CD14-positive monocyte (primary cell): Measurements from ENCODE around the gene SYNE3. TPM values are rescaled to one million over a fixed set of nuclear protein-coding genes. Genes with fewer than 3 reads are reported as not detected.

Experiments used
- DNase-seq, 3 donors: peaks; one replicate each; pipeline ENCODE4 v3.0.0-alpha.2; 2011 to 2022
- H2AFZ ChIP-seq: 2 replicates; pipeline ENCODE4 v1.6.0; 2012; ENCODE audit warnings: mild to moderate bottlenecking, low read depth, low read length, inconsistent platforms; ENCODE audit not compliant: insufficient read depth, poor library complexity, severe bottlenecking
- H3K27ac ChIP-seq, 2 donors: 1 replicate in 1 of 2; 2 replicates in 1 of 2; pipeline ENCODE4 v1.5.1; 2012 to 2013; ENCODE audit warnings: low read length in 2 of 2, control low read depth in 1 of 2, inconsistent platforms in 1 of 2, low read depth in 1 of 2, mild to moderate bottlenecking in 1 of 2
- H3K27me3 ChIP-seq, 2 donors: one replicate each; pipeline versions ENCODE4 v1.6.0 to v1.6.1; 2011 to 2013; ENCODE audit warnings: low read length in 2 of 2; ENCODE audit not compliant: control insufficient read depth in 2 of 2, insufficient read depth in 2 of 2
- H3K36me3 ChIP-seq, 2 donors: replicated peaks in 1 of 2; 1 replicate in 1 of 2; 2 replicates in 1 of 2; pipeline versions ENCODE4 v1.5.1 to v1.6.1; 2012 to 2013; ENCODE audit warnings: low read length in 2 of 2, control low read depth in 1 of 2, inconsistent platforms in 1 of 2, mild to moderate bottlenecking in 1 of 2; ENCODE audit not compliant: insufficient read depth in 2 of 2, control insufficient read depth in 1 of 2
- H3K4me1 ChIP-seq, 2 donors: 1 replicate in 1 of 2; 2 replicates in 1 of 2; pipeline versions ENCODE4 v1.5.1 to v1.6.1; 2012 to 2013; ENCODE audit warnings: low read length in 2 of 2, control low read depth in 1 of 2, inconsistent platforms in 1 of 2, mild to moderate bottlenecking in 1 of 2, moderate library complexity in 1 of 2; ENCODE audit not compliant: insufficient read depth in 2 of 2, control insufficient read depth in 1 of 2
- H3K4me2 ChIP-seq: replicated peaks from 2 replicates; pipeline ENCODE3; 2012; ENCODE audit warnings: low read length, moderate library complexity, mild to moderate bottlenecking; ENCODE audit not compliant: poor library complexity, severe bottlenecking; ENCODE audit errors: extremely low read depth
- H3K4me3 ChIP-seq, 3 experiments: fragments of 200-600 bp in 1 of 3; sonication (generic) in 1 of 3; replicated peaks in 1 of 3; 1 replicate in 2 of 3; 2 replicates in 1 of 3; pipeline ENCODE4 v1.5.1; 2011 to 2013; ENCODE audit warnings: low read length in 3 of 3, mild to moderate bottlenecking in 3 of 3, control low read depth in 2 of 3, low read depth in 2 of 3, inconsistent platforms in 1 of 3, moderate library complexity in 1 of 3
- H3K79me2 ChIP-seq: 2 replicates; pipeline ENCODE4 v1.6.0; 2012; ENCODE audit warnings: mild to moderate bottlenecking, control low read depth, inconsistent platforms, low read length, moderate library complexity; ENCODE audit not compliant: insufficient read depth
- H3K9ac ChIP-seq: 2 replicates; pipeline ENCODE4 v1.6.0; 2017; ENCODE audit warnings: low read length, mild to moderate bottlenecking; ENCODE audit not compliant: insufficient read depth, poor library complexity, severe bottlenecking
- H3K9me3 ChIP-seq, 2 donors: replicated peaks in 1 of 2; 1 replicate in 1 of 2; 2 replicates in 1 of 2; pipeline versions ENCODE4 v1.5.1 to v1.6.1; 2012 to 2013; ENCODE audit warnings: low read length in 2 of 2, control low read depth in 1 of 2; ENCODE audit not compliant: control insufficient read depth in 1 of 2, insufficient read depth in 1 of 2
- H4K20me1 ChIP-seq: 2 replicates; pipeline ENCODE4 v1.6.0; 2012; ENCODE audit warnings: mild to moderate bottlenecking, low read length, control low read depth, moderate library complexity; ENCODE audit not compliant: insufficient read depth
- H3K27ac Mint-ChIP-seq, 7 donors: one replicate each; pipeline ENCODE4 v1.8.0; 2020; ENCODE audit warnings: mild to moderate bottlenecking in 7 of 7, mixed read lengths in 7 of 7, moderate library complexity in 6 of 7, inconsistent platforms in 2 of 7
- H3K27me3 Mint-ChIP-seq, 3 donors: one replicate each; pipeline ENCODE4 v1.8.0; 2021 to 2022; ENCODE audit warnings: low read depth in 3 of 3, mild to moderate bottlenecking in 3 of 3, mixed read lengths in 3 of 3, moderate library complexity in 3 of 3, inconsistent platforms in 1 of 3
- H3K36me3 Mint-ChIP-seq, 2 donors: one replicate each; pipeline ENCODE4 v1.8.0; 2020; ENCODE audit warnings: mixed read lengths in 2 of 2, inconsistent platforms in 1 of 2, mild to moderate bottlenecking in 1 of 2
- H3K4me1 Mint-ChIP-seq: one replicate; pipeline ENCODE4 v1.8.0; 2020; ENCODE audit warnings: mild to moderate bottlenecking, mixed read lengths
- H3K4me3 Mint-ChIP-seq, 2 donors: one replicate each; pipeline ENCODE4 v1.8.0; 2020; ENCODE audit warnings: mild to moderate bottlenecking in 2 of 2, mixed read lengths in 2 of 2, moderate library complexity in 1 of 2
- H3K9me3 Mint-ChIP-seq, 7 donors: one replicate each; pipeline ENCODE4 v1.8.0; 2020 to 2022; ENCODE audit warnings: mixed read lengths in 7 of 7, mild to moderate bottlenecking in 6 of 7, moderate library complexity in 6 of 7, inconsistent platforms in 2 of 7
- CTCF ChIP-seq: fragments of 200-600 bp; IDR thresholded peaks from one replicate; pipeline ENCODE4 v1.8.0; 2022; ENCODE audit warnings: antibody characterized with exemption, mild to moderate bottlenecking
- WGBS: methylation state at CpG from one replicate; pipeline ENCODE4 v1.1.5; 2013; ENCODE audit warnings: missing lambda C conversion rate; ENCODE audit not compliant: insufficient coverage; 5-methylcytosine and 5-hydroxymethylcytosine counted together
- intact Hi-C, 2 donors: fragments of 100-400 bp; cut with micrococcal nuclease; formaldehyde crosslinking; loops; one replicate each; pipeline versions ENCODE4 v1.15.0 to v1.15.1; 2023
- polyA plus RNA-seq, 3 donors: library from polyadenylated mRNA; depleted of rRNA in 1 of 3; unstranded in 2 of 3; stranded (reverse) in 1 of 3; fragments of 300-500 nt in 2 of 3; fragments of >200 nt in 1 of 3; fragmentation: Illumina TruSeq in 2 of 3; gene quantifications; 1 replicate in 2 of 3; 2 replicates in 1 of 3; pipeline ENCODE4 v1.2.3, GENCODE V29; 2012 to 2021

SYNE3 gene
- polyA plus RNA-seq, 3 donors, result 2.6 to 26.1 (median 3.5) TPM

GRCh38 chr14:95561001-95561412 lies 44.6 kb upstream of the SYNE3 start:
- Mint-ChIP-seq H3K9me3 (peaks cover 0 to under 1% (median 0%) of the 10 kb centered on the region in 7 donors), H3K4me3 (no peak overlapping the region), H3K27ac (peak overlapping the region in 1 of 7 donors; percentile 31), H3K4me1 (peaks cover 5% of the 10 kb centered on the region), H3K36me3 (no peaks in the 10 kb centered on the region), H3K27me3 (peaks cover 6 to 11% (median 8%) of the 10 kb centered on the region in 3 donors)
- Histone ChIP-seq H3K4me1 (no peaks in the 10 kb centered on the region), H3K36me3 (no peaks in the 10 kb centered on the region), H3K79me2 (no peaks in the 10 kb centered on the region), H3K4me2 (no peak overlapping the region), H3K27me3 (no peaks in the 10 kb centered on the region), H3K27ac (no peak overlapping the region), H3K9me3 (no peaks in the 10 kb centered on the region), H4K20me1 (no peaks in the 10 kb centered on the region), H3K9ac (no peak overlapping the region), H2AFZ (no peak overlapping the region), H3K4me3 (no peak overlapping the region)
- peak; percentile 94 for TF ChIP-seq CTCF
- intact Hi-C loops, result loop anchor here (5.0 to 10.0 kb wide), 3 partner anchors 211 to 714 kb away; no protein-coding TSS in a partner anchor
- 6% methylated on average over 9 of the region's 14 CpGs for WGBS
- DNase-seq, result peak; percentile 33 to 61 (median 41)

- Histone ChIP-seq H3K4me1 (no peaks in the 10 kb centered on the region), H3K27ac (no peak overlapping the region), H3K27me3 (no peaks in the 10 kb centered on the region), H3K4me3 (no peak overlapping the region), H4K20me1 (no peaks in the 10 kb centered on the region), H3K79me2 (no peaks in the 10 kb centered on the region), H3K9me3 (no peaks in the 10 kb centered on the region), H3K4me2 (no peak overlapping the region), H3K36me3 (no peaks in the 10 kb centered on the region), H2AFZ (no peak overlapping the region), H3K9ac (no peak overlapping the region)
- Mint-ChIP-seq H3K36me3 (no peaks in the 10 kb centered on the region), H3K9me3 (peaks cover 0 to 1% (median 0%) of the 10 kb centered on the region in 7 donors), H3K4me1 (peaks cover 5% of the 10 kb centered on the region), H3K4me3 (no peak overlapping the region), H3K27ac (no peak overlapping the region), H3K27me3 (peaks cover 7 to 11% (median 8%) of the 10 kb centered on the region in 3 donors)
- no peak for DNase-seq
- TF ChIP-seq CTCF, result no peak
- intact Hi-C loops, result no loop called here
- 92% methylated on average over 3 of the region's 6 CpGs for WGBS
Observed at GRCh38 chr14:95559203-95559602, 42.8 kb upstream of the SYNE3 start.
